GM18868 (cell line): Measurements from ENCODE around the gene BCR.

ENCODE experiments used
- ATAC-seq: cut with Tn5 transposase; IDR thresholded peaks from one replicate; pipeline ENCODE4 v1.9.1; 2021; ENCODE audit warnings: mild to moderate bottlenecking, moderate library complexity; ENCODE audit not compliant: unreplicated experiment

Gene BCR

GRCh38 chr22:23150762-23151161 lies 29.5 kb upstream of the BCR start:
- no peak for ATAC-seq

DNA sequence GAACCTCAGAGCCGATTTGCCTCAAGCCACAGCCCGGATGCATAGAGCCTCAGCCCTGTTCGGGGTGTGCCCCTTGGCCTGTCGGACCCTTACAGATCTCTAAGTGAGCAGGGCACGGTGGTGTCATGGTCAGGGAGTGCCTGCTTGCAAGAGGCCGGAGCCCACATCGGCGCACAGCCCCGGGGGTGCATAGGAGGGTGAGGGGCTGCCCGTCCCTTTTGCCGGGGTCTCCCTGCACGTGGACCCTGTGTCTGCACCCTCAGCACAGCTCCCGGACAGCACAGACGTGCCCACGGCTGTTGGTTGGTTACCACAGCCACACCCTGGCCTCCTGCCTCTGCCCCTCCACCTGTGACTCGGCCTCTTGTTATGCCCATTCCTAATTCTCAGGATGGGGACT lies 28.5 kb upstream of the BCR start:
- ATAC-seq, result no peak

DNA sequence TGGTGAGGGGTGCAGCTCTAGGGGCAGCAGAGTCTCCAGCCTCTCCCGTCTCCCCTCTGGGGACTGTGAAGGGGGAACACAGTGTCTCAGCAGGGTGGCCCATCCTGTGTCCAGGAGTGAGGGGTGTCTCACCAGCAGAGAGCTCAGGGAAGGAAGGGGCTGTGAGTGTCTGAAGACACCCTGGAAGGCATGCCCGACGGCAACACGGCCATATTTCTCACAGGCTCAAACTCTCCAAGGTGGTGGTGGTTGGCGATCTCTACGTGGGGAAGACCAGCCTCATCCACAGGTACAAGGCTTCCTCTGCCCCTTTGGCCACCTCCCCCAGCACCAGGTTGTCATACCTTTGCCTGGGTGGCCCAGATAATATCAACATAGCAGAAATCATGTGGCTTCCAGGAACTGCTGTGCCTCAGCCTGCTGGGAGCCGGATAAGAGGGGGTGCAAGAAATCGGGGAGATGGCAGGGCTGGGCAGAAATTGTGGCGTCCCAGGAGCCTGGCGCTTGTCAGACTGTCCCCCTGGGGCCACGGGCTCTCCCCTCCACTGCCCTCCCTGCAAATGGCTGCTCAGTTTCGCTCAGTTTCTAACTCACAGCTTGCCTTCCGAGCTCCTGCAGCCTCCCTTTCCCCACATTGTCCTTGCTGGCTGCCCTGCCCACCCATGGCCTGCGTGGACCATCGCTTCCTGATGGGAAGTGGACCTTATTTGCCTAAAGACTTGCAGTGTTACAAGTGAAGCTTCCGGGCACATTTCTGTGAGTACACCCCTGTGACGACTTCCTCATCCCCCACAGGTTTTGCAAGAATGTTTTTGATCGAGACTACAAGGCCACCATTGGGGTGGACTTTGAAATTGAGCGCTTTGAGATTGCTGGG lies 27.8 kb upstream of the BCR start:
- ATAC-seq, result no peak

GRCh38 chr22:23153994-23154393 lies 26.3 kb upstream of the BCR start:
- no peak for ATAC-seq

- no peak for ATAC-seq
Observed at GRCh38 chr22:23154461-23154860, 25.8 kb upstream of the BCR start.

- ATAC-seq, result no peak
Observed at GRCh38 chr22:23155143-23155542, 25.2 kb upstream of the BCR start.

DNA sequence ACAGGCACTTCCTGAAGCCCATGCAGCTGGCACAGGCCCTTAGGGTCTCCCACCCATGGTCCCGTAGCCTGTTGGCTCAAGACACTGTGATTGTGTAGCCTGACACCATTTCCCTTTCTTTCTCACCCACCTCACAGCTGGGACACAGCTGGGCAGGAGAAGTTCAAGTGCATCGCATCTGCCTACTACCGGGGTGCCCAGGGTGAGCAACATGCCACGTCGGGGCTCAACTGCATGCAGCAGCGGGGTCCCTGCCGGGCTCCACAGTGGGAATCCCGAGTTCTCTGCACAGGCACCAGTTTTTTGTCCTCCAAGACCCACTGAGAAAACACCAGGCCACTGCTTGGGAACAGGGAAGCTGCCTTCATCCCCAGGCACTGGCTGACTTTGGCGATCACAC lies 24.5 kb upstream of the BCR start:
- ATAC-seq, result no peak

- no peak for ATAC-seq
Observed at GRCh38 chr22:23156286-23156685, 24.0 kb upstream of the BCR start.

GRCh38 chr22:23157560-23158515 lies 22.5 kb upstream of the BCR start:
- no peak for ATAC-seq

GRCh38 chr22:23158516-23159290 lies 21.6 kb upstream of the BCR start:
- no peak for ATAC-seq

- no peak for ATAC-seq
Observed at GRCh38 chr22:23159291-23159630, 21.0 kb upstream of the BCR start.

DNA sequence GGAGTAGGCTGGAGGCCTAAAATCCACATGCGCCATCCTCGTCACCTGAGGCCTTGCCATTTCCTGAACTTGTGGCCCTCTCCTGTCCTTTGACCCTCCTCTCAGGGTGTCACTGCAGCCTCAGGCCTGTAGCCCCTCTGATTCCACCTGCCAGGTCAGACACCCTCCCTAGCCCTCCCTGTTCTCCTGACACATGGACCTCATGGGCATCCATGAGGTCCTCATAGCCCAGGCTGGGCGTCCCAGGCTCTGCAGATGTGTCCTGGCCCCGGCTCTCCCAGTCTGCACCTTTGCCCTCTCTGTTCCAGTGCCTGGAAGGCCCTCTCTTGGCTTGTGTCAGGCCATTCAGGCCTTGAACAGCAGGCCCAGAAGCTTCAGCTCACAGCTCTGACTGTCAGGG lies 19.3 kb upstream of the BCR start:
- no peak for ATAC-seq

DNA sequence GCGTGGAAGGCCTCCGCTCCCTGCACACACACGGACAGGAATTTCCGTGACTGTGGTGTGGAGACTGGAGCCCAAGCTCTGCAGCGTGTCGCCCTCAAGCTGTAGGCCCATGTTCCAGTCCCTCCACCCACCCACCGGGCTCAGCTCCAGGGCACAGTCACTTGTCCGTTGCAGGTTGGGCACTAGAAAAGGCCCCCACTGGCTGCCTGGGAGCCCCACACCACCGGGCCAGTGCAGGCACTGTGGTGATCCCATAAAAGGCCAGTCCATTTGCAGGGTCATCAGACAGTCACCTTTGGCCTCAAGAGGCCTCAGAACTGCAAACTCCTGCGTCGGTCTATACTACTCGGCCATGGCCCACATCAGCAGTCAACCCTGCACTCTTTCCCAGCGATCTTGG lies 18.7 kb upstream of the BCR start:
- ATAC-seq, result no peak

DNA sequence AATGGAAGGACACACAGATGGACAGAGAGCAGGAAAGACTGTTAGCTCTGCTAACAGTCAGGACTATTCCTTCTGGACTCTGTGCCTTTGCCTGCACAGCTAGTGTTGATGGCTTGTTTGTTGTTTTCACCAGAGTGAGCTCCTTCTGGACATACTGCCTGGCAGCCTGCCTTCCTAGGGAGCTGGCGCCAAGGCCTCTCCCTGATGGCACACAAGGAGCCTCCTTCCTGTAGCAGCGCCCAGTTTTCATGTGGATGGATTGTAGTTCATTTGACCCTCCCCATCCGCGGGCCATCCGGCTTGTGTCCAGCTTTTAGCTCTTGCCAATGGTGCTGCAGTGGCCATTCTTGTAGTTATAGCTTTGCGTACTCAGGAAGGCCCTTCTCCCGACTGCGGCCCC lies 16.6 kb upstream of the BCR start:
- ATAC-seq, result no peak

GRCh38 chr22:23164091-23164490 lies 16.2 kb upstream of the BCR start:
- no peak for ATAC-seq

GRCh38 chr22:23166042-23166831 lies 14.1 kb upstream of the BCR start:
- ATAC-seq, result no peak

DNA sequence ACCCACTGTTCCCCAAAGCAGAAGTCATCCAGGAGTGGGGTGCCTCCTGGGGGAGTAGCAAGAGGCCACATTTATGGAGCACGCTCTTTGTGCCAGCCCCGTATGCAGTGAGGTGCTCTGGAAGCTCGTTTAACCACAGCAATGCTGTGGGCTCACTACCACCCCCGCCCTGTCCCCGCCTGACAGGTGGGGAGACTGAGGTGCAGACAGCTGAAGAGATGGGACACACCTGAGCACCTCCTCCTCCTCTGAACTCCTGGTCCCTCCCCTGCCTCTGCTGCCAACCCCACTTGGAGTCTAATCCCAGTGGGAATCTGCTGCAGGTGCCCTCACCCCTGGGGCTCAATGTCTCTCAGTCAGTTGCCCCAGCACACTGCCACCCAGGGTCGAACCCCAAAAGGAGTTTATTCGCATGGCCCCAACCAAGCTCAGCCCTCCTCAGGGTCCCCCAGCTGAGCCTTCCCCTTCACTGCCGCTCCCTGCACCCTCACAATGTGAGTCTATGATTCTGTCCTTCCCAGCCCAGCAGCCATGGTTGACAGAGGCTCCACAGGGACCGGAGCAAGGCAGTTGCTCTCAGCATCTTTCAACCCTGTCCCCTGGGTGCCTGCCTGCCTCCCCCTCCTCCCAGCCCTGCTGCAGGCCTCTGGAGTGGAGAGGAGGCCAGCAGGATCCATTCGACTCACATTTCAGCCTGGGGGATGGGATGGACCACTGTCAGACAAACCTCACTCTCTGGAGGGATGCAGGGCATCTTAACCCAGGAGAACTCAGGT lies 13.3 kb upstream of the BCR start:
- no peak for ATAC-seq

DNA sequence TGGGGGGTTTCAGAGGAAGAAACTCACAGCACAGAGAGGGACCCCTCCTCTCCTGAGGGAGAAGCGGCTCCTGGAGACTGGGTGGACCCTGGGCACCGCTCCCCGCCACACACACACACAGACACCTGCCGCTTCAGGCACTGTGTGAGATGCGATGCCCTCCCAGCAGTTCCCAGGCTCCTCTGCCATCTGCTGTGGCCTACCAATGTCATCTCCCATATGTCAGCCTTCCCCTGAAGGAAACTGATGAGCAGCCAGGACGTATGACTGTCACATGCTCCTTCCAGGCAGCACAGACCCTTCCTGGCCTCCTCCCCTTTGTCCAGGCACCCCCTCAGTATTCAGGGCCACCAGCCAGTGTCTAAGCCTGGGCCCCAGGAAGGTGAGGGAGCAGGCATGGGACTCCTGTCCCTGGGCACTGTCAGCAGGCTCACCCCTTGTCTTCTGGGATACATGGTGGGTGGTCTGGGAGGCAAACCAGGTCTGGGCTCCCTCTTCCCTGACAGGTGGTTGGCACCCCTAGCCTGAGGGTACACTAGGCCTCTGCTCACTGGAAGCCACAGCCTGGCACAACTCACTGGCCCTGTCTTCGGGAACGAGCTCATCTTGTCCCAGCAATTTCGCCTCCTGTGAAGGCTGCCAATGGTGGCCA lies 11.8 kb upstream of the BCR start:
- no peak for ATAC-seq

GRCh38 chr22:23169043-23169406 lies 11.3 kb upstream of the BCR start:
- no peak for ATAC-seq
